Kidney (tissue), 14 donors: ENCODE data around the gene LIPH. TPM values are rescaled to one million over a fixed set of nuclear protein-coding genes. Genes with fewer than 3 reads are reported as not detected.

Experiments
- DNase-seq, 5 donors: peaks; one replicate each; pipeline ENCODE4 v3.0.0-alpha.2; 2013 to 2020
- FAIRE-seq: peaks from 2 replicates; lab custom pipeline; 2012; peaks lifted over from hg19 to GRCh38; lab: Jason Lieb, UNC
- H3K27ac ChIP-seq, 2 donors: one replicate each; pipeline ENCODE4 v1.7.0; 2013; ENCODE audit warnings: low read depth in 2 of 2, low read length in 2 of 2, inconsistent platforms in 1 of 2
- H3K27me3 ChIP-seq: one replicate; pipeline ENCODE4 v1.7.1; 2013; ENCODE audit warnings: low read length, inconsistent platforms; ENCODE audit not compliant: control insufficient read depth, insufficient read depth
- H3K36me3 ChIP-seq, 3 donors: one replicate each; pipeline versions ENCODE4 v1.7.0 to v1.7.1; 2013; ENCODE audit warnings: low read length in 3 of 3, control low read depth in 1 of 3, inconsistent platforms in 1 of 3; ENCODE audit not compliant: insufficient read depth in 3 of 3, control insufficient read depth in 2 of 3
- H3K4me1 ChIP-seq, 3 donors: one replicate each; pipeline versions ENCODE4 v1.7.0 to v1.7.1; 2013; ENCODE audit warnings: low read length in 3 of 3, inconsistent platforms in 1 of 3, low read depth in 1 of 3; ENCODE audit not compliant: control insufficient read depth in 2 of 3, insufficient read depth in 2 of 3
- H3K4me3 ChIP-seq, 3 donors: one replicate each; pipeline versions ENCODE4 v1.7.0 to v1.8.1; 2013; ENCODE audit warnings: low read length in 3 of 3, control low read depth in 1 of 3, inconsistent platforms in 1 of 3
- H3K9ac ChIP-seq, 3 donors: one replicate each; pipeline versions ENCODE4 v1.7.0 to v1.7.1; 2013; ENCODE audit warnings: low read length in 3 of 3, control low read depth in 1 of 3, inconsistent platforms in 1 of 3
- H3K9me3 ChIP-seq, 3 donors: one replicate each; pipeline versions ENCODE4 v1.7.0 to v1.7.1; 2013; ENCODE audit warnings: low read length in 3 of 3, control low read depth in 1 of 3, inconsistent platforms in 1 of 3; ENCODE audit not compliant: control insufficient read depth in 2 of 3, insufficient read depth in 1 of 3
- intact Hi-C: fragments of 100-400 bp; cut with DNase I; formaldehyde crosslinking; loops from one replicate; pipeline ENCODE4 v1.11.1; 2022
- polyA plus RNA-seq: library from polyadenylated mRNA; stranded (reverse); fragments of 350-450 nt; fragmentation: Illumina TruSeq; extraction: RNeasy Lipid Tissue Mini Kit (QIAGEN cat#74804); gene quantifications from one replicate; pipeline ENCODE4 v1.2.3, GENCODE V29; 2014; ENCODE audit warnings: low read depth, low replicate concordance; ENCODE audit not compliant: insufficient read depth
- total RNA-seq: library from RNA; stranded (reverse); fragmentation: NEBNext Ultra II Directional; extraction: Animal tissue kit (Norgen Biotek cat#: 25700); gene quantifications from one replicate; pipeline ENCODE4 v1.2.1, GENCODE V29; 2021
- TF ChIP-seq, protein P1 (sequence below): IDR thresholded peaks from 3 replicates; pipeline ENCODE4 v1.5.1; 2012; ENCODE audit warnings: mild to moderate bottlenecking, moderate library complexity, borderline replicate concordance; ENCODE audit not compliant: insufficient read depth; ENCODE audit errors: extremely low read depth
- donor health status: control.
- donor health status: control.
- donor health status: control.
- donor health status: control.
- donor health status: control.
- donor health status: DM: yes; HTN: yes; CAD: no.
- donor health status: Normal renal cell carcinoma (clear cell type).

Gene LIPH
- total and polyA plus RNA-seq, 2 donors from 2014 or later = 3.2 to 14.7 TPM

DNA sequence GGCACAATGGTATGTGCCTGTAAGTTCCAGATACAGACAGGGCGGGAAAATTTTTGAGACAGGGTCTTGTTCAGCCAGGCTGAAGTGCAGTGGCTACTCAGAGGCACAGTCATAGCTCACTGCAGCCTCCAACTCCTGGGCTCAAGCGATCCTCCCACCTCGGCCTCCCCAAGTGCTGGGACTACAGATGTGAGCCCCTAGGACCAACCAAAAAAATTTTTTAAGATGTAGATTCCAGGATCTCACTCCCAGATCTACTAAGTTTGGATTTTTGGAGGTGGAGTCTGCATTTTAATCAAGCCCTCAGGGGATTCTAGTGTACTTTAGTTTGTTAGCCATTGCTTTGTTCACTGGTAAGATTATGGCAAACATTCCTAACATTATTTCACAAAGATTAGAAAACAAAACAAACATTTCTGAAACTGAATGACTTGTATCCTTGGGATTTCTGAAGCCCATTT, 2.7 kb downstream of the LIPH start:
- Histone ChIP-seq H3K4me1 (peaks cover 0 to 3% (median 0%) of the 10 kb centered on the region in 3 donors), H3K27ac (peak overlapping the region in 1 of 2 donors; percentile 69), H3K36me3 (no peaks in the 10 kb centered on the region), H3K4me3 (peak overlapping the region in 1 of 3 donors; percentile 4), H3K9me3 (no peaks in the 10 kb centered on the region), H3K27me3 (no peaks in the 10 kb centered on the region), H3K9ac (no peak overlapping the region)
- FAIRE-seq (no peak), DNase-seq (no peak)
- intact Hi-C loops = no loop called here
- TF ChIP-seq, protein P1, sequence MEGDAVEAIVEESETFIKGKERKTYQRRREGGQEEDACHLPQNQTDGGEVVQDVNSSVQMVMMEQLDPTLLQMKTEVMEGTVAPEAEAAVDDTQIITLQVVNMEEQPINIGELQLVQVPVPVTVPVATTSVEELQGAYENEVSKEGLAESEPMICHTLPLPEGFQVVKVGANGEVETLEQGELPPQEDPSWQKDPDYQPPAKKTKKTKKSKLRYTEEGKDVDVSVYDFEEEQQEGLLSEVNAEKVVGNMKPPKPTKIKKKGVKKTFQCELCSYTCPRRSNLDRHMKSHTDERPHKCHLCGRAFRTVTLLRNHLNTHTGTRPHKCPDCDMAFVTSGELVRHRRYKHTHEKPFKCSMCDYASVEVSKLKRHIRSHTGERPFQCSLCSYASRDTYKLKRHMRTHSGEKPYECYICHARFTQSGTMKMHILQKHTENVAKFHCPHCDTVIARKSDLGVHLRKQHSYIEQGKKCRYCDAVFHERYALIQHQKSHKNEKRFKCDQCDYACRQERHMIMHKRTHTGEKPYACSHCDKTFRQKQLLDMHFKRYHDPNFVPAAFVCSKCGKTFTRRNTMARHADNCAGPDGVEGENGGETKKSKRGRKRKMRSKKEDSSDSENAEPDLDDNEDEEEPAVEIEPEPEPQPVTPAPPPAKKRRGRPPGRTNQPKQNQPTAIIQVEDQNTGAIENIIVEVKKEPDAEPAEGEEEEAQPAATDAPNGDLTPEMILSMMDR = no peak

DNA sequence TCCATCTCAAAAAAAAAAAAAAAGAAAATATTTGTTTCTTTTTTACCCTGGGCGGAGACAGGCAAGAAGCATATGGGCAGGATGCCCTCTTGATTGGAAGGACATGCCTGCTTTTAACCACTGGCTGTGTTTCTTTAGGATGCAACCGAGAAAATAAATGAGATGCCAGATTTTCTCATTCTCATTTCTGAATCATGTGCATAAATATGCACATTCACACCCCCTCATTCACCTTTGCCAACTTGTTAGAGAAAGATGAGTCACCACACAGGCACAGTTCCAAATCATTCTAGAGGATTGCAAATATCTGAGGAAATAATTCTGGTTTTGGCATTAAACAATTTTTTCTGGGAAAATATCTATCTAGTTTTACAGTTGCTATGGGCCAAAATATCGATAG, 3.3 kb downstream of the LIPH start:
- intact Hi-C loops = no loop called here
- Histone ChIP-seq H3K4me1 (peaks cover 0 to 3% (median 0%) of the 10 kb centered on the region in 3 donors), H3K27ac (no peak overlapping the region), H3K9ac (no peak overlapping the region), H3K9me3 (no peaks in the 10 kb centered on the region), H3K4me3 (no peak overlapping the region), H3K27me3 (no peaks in the 10 kb centered on the region), H3K36me3 (no peaks in the 10 kb centered on the region)
- DNase-seq = no peak
- FAIRE-seq = no peak
- TF ChIP-seq, protein P1 = no peak

DNA sequence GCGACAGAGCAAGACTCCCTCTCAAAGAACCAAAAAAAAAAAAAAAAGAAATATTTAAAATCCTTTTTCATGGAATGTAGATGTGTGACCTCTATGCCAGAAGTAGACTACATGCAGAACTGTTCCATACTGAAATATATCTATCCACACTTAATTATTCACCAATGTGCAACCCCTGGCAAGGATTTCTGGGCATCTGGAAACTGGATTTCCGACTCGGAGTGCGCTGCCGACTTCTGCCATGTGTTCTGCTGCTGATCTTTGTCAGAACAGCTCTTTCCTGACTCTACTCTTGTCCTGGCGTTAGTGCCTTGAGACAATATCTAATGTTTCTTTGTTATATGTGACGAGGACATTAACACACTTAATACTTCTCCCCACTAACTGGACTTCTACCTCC, 11.7 kb downstream of the LIPH start:
- Histone ChIP-seq H3K36me3 (no peaks in the 10 kb centered on the region), H3K27ac (no peak overlapping the region), H3K4me1 (peaks cover 0 to 2% (median 0%) of the 10 kb centered on the region in 3 donors)

More for the DNA sequence above, 11.7 kb downstream of the LIPH start:
- FAIRE-seq = no peak
- intact Hi-C loops = no loop called here
- no peak for DNase-seq
- H3K9me3 ChIP-seq = no peaks in the 10 kb centered on the region
- H3K4me3 ChIP-seq = no peak overlapping the region
- no peaks in the 10 kb centered on the region for H3K27me3 ChIP-seq
- no peak overlapping the region for H3K9ac ChIP-seq
- TF ChIP-seq, protein P1 = no peak
